GM08714 (cell line): ENCODE measurements around the gene PTPRU.
A peak's percentile ranks its signal among the peaks of the same experiment; 100 is the strongest.
"Not testable (repeated sequence)": the region's sequence is repeated elsewhere in the genome, so short reads cannot be mapped to it uniquely, and the experiment has no call there.

Source experiments
- H3K4me3 ChIP-seq: fragments of 200-500 bp; sonication (Bioruptor generic); 2 replicates; pipeline ENCODE4 v1.5.1; 2014; ENCODE audit warnings: mild to moderate bottlenecking, low read length, inconsistent platforms
- ZNF274 ChIP-seq: IDR thresholded peaks from 2 replicates; pipeline ENCODE4 v1.6.1; 2012; ENCODE audit warnings: mild to moderate bottlenecking, low read depth, low read length

PTPRU gene

DNA sequence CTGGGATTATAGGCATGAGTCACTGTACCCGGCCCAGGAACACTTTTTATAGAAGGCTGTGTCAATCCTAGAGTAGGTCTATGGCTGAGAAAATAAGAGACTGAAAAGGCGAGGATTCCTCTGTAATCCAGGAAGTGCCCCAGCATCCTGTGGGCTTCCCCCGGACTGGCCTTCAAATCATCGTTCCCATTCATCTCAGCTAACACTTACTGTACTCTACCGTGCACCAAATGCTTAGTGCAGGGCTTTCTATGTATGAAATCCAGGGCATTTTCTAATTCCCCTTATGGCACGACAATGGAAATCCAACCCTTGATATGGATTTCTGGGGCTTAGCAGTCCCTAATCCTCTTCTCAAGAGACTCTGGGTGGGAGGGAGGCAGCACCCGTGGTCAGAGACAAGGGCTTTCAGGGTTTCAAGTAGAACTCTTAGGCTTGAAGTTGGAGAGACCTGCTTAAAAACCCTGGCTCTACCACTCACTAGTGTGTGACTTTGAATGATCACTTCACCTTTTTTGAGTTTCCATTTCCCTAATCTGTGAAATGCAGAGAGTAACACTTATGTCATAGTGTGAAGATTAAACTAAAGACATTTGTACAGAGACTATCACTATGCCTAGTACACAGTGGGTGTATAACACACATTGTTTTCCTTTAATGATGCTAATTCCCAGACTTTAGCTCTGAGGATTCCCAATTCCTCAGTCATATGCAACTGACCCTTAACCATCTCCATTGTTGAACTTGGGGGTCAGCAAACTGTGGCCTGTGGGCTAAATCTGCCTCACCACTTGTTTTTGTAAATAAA is 25.8 kb upstream of the PTPRU start:
- no peak for TF ChIP-seq ZNF274
- no peak overlapping the region for H3K4me3 ChIP-seq

DNA sequence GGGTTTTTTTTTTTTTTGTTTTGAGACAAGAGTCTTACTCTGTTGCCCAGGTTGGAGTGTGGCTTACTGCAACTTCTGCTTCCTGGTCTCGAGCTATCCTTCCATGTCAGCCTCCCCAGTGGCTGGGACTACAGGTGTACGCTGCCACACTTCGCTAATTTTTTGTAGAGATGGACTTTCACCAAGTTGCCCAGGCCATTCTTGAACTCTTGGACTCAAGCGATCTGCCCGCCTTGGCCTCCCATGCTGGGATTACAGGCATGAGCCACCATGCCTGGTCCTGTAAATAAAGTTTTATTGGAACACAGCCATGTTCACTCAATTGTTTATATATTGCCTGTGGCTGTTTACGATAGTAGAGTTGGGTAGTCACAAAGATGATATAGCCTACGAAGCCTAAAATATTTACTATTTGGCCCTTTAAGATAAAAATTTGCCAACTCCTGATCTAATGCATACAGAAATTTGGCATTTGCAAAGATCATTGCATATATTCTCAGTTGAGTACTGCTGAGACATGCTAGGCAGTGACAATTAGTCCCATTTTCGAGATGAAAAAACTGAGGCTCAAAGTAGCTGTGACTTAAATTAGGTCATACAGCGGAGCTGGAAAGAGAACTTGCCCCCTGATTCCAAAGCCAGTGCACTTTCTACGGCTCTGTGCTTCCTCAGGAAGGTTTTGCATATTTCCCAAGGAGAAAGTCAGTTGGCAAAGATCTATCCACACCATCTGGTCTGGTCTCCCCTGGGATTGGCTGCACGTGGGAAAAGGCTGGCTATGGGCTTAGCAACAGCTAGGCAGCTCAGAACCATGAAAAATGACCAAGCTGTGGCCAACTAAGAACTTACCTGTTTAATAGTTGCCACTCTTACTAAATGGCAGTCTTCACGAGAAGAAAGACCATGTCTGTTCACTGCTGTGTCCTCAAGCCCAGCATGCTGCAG is 25.0 kb upstream of the PTPRU start:
- no peak overlapping the region for H3K4me3 ChIP-seq
- no peak for TF ChIP-seq ZNF274

DNA sequence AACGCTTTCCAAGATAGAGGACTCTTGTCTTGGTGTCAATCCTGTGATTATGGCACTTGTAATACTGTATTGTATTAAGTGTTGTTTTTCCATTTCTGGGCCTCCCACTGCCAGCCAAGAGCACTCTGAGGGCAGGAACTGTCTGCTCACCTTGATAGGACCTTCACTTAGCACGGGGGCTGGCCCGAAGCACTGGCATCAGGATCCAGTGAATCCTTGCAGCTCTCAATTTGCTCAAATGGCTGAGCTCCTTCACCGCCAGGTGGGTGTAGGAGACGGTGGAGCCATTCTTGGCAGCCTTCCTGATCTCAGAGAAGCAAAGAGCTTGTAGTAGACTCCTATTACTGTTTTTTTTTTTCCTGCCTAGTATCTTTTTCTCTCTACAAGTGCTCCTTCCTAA is 23.3 kb upstream of the PTPRU start:
- TF ChIP-seq ZNF274 = no peak
- no peak overlapping the region for H3K4me3 ChIP-seq

DNA sequence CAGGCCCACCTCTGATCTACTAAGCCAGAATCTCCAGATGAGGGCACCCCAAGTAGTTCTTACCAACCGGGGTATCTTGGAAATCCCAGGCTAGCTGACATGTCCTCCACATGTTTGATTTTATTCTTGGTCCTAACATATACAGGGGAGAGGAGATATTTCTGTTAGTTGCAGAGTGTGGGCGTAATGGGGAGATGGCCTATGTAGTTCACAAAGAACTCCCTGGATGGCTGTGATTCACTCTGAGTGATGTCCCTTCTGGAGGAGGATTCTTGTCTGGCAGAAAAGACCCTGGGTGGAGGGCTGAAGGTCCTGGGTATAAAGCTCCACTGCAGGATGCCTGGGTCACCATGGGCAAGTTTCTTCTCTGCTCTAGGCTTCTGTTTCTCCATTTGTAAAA is 18.7 kb upstream of the PTPRU start:
- no peak for TF ChIP-seq ZNF274
- H3K4me3 ChIP-seq = no peak overlapping the region

DNA sequence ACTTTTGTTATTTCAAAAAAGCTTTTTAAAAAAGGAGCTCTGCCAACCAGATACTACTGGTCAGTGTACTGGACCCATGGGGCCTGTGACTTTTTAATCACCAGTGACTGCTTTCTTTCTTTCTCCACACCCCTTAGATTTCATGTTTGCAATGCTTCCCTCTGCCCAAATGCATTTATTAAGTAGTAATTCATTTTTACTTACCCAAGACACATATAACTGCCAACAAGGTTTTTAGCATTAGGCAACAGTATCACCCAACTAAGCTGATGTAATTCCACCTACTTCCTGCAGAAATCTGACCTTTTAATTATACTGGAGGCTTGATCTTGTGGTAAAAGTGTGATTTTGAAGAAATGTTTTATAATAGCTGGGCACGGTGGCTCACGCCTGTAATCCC is 18.1 kb upstream of the PTPRU start:
- no peak for TF ChIP-seq ZNF274
- H3K4me3 ChIP-seq = no peak overlapping the region

DNA sequence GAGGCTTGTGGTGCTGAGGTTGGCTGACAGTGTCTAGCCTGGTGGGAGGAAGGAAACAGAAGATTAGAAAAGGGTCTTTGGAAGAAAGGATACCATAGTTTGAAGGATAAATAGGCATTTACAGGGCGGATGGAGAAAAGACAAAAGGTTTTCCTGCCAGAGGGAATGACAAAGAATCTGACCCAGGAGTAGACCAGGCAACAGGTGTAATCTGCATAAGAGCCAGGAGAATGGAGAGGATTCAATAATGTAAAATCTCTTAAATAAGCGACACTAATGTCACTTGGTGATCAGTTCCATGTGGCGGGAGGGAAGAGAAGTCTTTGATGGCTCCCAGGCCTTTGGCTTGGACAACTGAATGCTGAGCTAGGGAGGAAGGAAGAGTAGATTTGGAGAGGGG is 15.0 kb upstream of the PTPRU start:
- TF ChIP-seq ZNF274 = no peak
- no peak overlapping the region for H3K4me3 ChIP-seq

DNA sequence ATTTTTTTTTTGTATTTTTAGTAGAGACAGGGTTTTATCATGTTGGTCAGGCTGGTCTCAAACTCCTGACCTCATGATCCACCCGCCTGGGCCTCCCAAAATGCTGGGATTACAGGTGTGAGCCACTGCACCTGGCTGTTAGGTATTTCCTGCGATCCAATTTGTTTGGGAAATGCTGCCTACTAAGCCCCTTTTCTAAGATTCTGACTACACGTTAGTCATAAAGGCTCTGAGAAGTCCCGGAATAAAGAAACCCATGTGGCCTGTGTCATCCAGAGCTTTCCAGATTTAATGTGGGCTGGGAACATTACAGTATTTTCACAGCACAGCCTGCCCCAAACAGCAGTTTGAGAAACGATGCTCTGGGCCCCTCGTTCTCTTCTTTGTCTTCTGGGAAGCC is 14.1 kb upstream of the PTPRU start:
- not testable (repeated sequence) for H3K4me3 ChIP-seq

DNA sequence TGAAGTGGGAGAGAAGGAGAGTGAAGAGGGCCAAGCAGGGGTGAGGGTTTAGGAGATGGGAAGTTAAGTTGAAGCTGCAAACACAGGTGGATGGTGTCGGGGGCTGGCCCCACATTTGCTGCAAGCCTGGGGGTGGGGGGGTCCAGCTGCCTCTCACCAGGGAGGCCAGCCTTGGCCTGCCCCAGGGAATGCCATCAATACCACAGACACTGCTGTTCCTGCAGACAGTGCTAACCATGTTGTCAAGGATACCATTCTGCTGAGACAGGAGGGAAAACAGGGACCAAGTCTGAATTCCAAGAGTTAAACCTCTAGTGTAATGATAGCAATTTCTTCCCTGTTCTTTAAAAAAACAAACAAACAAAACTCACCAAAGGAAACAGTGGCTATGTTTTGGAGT is 13.6 kb upstream of the PTPRU start:
- no peak overlapping the region for H3K4me3 ChIP-seq
- no peak for TF ChIP-seq ZNF274

DNA sequence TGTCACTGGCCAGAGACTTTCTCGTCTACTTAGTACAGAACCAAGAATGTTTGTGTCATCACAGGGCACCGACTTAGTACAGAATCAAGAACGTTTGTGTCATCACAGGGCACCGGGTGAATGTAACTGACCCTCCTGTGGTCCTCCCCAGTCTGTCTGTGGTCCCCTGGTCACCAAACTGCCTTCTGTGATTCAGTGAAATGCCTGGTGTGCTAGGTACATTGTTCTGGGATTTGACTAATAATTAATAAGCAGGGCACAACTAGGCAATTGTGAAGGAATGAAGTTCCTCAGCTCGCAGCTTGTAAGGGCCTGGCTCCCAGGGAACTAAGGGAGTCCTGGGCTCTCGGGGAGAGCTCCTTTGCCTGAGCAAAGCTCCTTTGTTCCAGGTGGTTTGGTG is 12.8 kb upstream of the PTPRU start:
- TF ChIP-seq ZNF274 = no peak

DNA sequence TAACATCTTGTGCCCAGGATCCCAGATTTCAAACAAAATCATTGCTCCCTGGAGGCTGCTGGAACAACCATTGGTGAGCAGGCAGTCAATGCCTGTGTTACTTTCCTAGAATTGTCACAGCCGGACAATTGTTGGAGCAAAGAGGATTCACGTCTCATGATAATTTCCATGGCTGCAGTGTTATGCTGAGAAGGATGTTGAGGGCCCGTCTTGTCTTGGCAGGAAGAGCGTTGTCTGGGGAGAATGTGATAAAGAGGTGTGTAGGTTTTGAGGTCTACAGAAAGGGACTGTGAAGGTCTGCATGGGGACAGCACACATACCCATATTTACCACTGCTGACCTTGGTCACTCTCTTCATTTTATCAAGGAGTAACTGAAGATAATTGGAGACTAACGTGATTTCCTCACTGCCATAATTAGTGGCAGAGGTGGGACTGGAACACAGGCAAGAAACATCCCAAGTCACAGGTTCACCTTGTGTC is 11.9 kb upstream of the PTPRU start:
- no peak for TF ChIP-seq ZNF274
- H3K4me3 ChIP-seq = no peak overlapping the region

More for the DNA sequence above, 12.8 kb upstream of the PTPRU start:
- no peak overlapping the region for H3K4me3 ChIP-seq

DNA sequence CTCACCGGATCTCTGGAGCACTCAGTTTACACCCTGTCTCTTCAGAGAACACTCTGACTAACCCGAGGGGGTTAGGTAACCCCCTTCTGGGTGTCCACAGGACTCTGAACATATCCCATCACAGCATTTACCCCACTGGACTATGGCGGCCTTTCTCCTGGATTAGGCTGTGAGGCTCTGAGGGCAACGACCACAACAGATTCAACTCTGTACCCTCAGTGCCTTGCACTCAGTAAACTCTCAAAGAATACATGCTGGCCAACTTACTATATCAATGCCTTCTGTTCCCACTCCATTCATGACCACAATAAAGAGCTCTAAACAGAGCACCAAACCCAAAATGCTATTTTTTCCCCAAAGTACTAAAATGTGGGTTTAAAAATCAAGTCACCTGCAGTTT is 11.0 kb upstream of the PTPRU start:
- H3K4me3 ChIP-seq = no peak overlapping the region
- TF ChIP-seq ZNF274 = no peak

DNA sequence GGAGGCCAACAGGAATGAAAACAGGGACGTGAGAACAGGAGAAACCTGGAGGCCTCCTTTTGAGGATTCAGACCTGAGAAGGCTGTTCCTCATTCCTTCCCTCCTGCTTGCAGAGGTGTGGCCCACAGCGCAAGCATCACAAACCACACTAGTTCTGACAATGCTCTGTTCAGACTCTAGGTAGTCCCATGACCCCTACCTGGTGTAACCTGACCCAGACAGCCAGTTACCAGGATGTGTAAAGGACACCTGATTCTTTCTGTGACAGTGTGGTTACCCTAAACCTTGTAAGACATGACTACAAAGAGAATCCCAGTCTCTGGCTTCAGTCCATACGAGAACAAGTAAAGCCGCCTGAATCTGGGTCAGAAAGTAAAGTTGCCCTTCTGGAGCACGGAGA is 8.8 kb upstream of the PTPRU start:
- TF ChIP-seq ZNF274 = no peak
- no peak overlapping the region for H3K4me3 ChIP-seq

DNA sequence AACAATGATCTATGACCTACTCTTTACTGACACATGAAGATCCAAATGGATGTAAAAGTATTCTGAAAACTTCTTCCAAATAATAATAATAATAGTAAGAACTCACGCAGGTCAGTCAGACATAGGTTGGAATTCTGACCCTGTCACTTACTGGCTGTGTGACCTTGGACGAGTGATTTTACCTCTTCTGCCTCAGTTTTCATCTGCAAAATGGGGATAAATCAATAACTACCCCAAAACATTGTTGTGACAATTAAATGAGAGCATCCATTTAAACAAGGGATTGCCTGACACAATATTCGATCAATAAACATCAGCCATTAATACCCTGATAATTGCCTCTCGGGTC is 6.1 kb upstream of the PTPRU start:
- TF ChIP-seq ZNF274 = no peak
- H3K4me3 ChIP-seq = peak overlapping the region; percentile 88

DNA sequence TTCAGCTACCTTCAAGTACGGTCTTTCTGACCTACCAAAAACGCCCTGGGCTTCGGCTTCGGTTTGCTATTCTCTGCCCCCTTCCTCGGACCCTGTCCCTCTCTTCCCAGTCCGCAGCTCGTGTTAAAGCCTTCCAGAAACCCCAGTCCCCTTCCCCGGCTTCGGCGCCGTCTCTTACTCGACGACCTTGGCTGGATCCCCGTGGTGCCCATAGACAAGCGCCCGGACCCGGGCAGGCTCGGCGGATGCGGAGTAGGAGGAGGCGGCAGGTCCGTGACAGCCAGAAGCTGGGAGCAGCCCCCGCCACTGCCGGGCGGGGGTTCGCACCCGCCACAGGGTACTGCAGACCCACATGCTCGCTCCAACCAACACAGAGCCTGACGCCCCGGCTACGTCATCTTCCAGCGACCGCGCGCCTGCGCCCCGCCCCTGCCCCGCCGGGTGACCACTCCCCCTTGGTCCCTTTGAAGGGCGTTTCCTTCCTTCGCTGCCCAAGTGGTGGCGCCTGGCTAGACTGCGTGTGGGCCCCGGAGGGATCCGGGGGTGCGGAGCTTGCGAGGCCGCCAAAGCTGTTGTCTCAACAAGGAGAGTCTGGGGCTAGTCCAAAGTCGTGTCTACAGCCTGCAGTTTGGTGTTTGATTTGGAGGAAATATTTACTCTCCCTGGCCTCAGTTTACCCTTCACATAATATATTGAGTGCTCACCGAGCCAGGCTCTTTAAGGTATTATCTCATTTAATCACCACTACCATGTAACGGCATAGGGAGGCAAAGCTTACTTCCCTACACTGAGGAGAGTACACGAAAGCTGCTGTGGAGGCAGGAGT is 5.6 kb upstream of the PTPRU start, which contains the start of gene MECR:
Gene MECR (minus strand): TSS at position 382 of the 826 bp plus-strand sequence. CDS start 28 bp downstream, at position 354.
- H3K4me3 ChIP-seq = peak within 1 kb of the TSS; percentile 88
- no peak for TF ChIP-seq ZNF274
